NCI-H446 treated with DMSO at 0.1 percent for 48 hours (cell line): ENCODE measurements around the gene XXYLT1.

Experiments
- DNase-seq: peaks from one replicate; lab custom pipeline; 2025; lab: John Stamatoyannopoulos, UW

Gene XXYLT1

DNA sequence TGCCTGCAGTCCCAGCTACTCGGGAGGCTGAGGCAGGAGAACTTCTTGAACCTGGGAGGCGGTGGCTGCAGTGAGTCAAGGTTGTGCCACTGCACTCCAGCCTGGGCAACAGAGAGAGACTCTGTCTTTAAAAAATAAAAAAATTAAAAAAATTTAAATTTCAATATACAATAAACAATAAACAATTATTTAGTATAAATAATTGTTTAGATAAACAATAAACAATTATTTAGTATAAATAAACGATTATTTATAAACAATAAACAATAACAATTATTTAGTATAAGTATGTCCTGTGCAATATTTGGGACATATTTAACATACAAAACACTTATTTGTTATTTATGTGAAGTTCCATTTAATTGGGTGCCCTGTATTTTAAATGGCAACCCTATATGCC lies 119.6 kb downstream of the XXYLT1 start:
- DNase-seq: no peak

- no peak for DNase-seq
Measured at GRCh38 chr3:195150181-195151118, 120.5 kb downstream of the XXYLT1 start.

DNA sequence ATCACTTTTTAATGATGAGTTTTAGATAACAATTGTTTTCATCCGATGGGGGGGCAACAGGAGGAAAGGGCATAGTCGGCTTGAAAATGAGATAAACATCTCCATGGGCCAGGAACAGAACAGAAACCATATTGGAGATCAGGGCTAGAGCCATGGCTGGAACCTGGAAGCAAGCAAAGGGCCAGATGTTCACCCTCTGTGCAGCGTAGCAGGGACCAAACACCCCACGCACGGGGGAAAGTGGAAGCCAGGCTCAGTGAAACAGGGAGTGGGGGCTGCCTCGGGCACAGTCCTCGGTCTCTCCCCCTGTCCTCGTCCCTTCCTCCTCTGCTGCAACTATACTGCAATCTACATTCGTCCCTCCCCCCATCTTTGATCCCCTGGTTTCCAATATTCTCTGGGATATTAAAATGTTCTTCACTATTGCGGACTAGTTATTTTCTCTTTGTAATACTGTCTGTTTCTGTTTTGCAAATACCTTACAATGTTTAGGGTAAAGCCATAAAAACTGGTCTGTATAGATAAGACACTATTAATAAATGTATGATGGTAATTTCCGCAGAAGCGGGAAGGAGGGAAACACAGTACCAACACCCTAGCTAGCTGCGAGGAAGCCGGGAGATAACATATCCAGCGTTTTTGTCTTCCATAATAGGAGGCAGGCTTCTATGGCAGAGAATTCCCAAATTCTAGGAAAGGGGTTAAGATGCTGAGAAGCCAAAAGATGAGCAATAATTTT lies 121.5 kb downstream of the XXYLT1 start:
- DNase-seq: no peak

- DNase-seq: no peak
Measured at GRCh38 chr3:195148549-195148948, 122.4 kb downstream of the XXYLT1 start.

GRCh38 chr3:195147649-195148080 lies 123.3 kb downstream of the XXYLT1 start:
- DNase-seq: no peak

DNA sequence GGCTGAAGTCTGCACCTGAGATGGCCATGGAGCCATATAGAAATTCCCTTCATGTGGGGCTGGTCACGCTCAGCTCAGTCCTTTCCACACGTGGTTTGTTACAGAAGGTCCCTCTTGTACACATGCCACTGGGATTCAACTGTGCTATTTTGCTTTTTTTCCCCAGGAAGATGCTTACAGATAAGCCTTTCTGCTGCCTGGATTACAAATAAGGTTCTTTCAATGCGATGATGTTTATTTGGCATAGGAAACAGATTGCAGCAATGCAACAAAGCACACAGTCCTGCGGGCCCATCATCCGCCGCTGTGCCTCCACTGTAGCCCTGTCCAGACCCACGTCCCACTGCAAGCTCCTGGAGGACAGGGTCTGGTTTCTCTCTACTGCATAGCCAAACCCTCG lies 124.8 kb downstream of the XXYLT1 start:
- no peak for DNase-seq

DNA sequence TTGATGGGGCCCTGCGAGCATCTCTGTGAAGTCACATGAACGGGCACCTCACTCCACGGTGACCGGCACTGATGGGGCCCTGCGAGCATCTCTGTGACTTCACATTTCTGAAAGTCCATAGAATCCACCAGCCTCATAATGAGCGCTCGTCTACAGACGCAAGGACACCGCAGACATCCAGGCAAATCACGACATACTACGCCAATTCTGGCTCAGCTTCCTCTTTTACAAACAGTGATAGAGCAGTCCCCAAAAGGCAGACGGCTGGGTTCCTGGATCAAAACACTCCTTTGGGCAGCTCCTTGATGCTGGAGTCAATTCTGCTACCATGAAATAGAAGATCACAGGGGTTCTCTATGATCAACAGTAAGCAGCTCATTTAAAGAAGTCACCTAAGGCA lies 125.4 kb downstream of the XXYLT1 start:
- DNase-seq: no peak

DNA sequence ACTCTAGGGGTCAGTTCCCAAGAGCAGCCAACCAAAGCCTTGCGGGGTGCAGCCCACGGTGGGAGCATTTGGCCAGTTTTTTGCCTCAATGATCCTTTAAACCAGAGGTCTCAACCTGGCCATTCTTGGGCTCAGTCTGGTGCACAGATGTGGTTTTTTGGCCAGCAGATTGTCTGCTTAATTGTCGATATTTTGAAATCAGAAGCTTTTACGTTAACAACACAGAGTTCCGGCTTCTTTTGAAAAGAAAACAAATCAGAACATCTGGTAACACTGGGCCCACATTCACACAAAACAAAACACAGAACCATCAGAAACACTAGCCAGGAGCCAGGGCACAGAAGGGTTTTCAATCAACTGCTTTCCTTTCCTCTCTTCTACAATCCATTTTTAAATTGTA lies 127.7 kb downstream of the XXYLT1 start:
- no peak for DNase-seq

DNA sequence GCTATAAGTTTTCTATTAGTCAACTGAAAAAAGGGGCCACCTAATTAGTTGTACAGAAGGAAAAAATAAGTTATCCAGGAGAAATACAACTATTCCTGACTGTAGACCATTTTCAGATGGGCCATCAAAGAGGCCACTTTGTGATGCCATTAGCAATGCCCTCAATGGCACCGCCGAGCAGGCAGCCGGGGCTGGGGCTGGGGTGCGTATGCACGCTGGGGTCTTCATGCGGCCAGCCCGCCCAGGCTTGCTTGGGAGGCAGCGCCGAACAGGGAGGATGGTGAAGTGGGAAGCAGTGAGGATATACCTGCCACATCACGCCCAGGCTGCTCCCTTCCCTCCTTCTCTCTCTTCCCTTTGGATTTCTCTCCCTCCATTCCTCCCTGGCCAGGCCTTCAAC lies 128.4 kb downstream of the XXYLT1 start:
- no peak for DNase-seq

DNA sequence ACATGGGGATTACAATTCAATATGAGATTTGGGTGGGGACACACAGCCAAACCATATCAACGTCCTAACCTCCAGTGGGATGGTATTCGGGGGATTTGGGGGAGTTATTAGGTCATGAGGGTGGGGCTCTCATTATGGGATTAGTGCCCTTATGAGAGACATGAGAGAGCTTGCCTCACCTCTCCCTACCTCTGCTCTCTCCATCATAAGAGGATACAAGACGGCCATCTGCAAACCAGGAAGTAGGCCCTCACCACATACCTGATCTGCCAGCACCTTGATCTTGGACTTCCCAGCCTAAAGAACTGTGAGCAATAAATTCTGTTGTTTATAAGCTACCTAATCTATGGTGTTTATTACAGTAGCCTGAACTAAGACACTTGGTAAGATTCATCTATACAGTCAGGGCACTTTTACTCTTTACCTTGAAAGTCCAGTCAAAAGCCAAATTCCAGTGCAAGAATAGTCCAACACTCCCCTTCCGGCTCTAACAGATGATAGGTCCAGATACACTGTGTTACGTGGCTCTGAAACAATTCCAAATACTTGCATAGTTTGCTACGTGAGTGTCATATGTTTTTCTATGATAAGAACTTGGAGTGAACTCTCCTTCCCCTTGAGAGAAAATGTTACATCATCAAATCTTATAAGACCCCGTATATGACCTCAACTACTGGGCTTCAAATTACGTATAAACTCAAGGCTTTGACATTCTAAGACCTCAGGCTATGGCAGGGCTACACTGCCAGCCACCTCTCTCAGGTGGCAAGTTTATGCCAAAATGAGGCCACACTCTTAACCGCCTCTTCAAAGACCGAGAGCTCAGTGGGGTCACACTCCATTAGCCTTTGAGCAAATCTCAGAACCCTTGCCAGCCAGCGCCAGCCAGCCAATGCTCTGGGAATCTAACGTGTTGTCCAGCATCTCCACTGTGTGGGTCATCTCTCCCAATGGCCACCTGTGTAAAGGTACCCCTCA lies 129.9 kb downstream of the XXYLT1 start:
- no peak for DNase-seq

DNA sequence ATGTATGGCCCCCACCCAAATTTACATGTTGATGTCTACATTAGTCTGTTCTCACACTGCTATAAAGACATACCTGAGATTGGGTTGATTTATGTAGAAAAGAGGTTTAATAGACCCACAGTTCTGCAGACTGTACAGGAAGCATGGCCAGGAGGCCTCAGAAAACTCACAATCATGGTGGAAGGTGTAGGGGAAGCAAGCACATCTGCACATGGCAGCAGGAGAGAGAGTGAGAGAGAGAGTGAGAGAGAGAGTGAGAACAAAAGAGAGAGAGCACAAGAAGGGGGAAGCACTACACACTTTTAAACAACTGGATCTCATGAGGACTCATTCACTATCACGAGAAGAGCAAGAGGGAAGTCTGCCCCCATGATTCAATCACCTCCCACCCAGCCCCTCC lies 130.5 kb downstream of the XXYLT1 start:
- DNase-seq: no peak

- no peak for DNase-seq
Measured at GRCh38 chr3:195139876-195140240, 131.1 kb downstream of the XXYLT1 start.

DNA sequence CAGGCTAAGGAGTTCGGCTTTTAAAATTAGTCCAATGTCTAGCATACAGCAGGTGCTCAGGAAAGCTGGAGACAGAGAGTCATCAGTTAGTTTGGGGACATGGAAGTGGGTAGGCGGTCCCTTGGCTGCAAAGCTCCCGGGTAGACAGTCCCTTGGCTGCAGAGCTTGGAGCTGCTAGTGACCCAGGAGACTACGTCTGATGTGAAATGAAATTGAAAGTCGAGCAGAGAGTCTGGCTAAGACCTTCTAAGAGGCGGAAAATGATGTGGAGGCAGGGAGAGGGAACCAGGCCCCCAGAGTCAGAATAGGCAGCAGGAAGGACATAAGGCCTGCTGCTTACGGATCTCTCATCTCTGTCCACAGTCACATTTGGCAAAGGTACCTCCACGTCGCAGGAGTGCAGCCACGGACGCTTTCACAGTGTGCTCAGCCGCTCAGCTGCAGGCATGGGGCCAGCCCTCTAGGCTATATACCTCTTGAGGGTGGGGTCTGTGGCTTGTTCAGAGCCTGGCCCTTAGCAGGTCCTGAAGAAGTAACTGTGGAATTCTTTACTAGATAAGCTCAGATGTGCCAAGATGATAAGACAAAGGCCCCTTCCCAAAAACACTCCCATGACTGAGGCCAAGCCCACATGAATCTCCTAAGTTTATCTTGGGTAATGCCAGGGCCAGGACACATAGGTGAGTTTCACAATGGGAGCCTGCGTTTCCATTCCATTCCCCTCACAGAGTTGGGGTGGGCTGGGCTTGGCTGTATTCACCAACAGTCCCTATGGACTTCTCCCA lies 131.7 kb downstream of the XXYLT1 start:
- DNase-seq: no peak

GRCh38 chr3:195137638-195138588 lies 133.0 kb downstream of the XXYLT1 start:
- DNase-seq: no peak

DNA sequence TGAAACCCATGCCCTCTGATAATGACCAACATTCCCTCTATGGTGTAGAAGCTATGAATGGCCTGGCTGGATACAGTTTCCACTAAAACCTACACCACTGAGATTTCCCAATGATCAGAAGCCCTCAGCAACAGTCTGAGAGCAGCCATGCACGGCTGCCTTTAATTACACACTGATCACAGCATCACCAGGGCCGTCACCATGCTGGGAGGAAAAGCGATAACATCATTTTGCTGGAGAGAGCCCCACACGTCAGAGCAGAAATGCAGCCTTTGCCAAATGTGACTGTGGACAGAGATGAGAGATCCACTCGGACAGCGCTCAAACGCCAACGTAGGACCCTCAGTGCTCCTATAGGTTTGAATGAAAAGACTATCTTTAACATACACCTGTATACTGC lies 135.0 kb downstream of the XXYLT1 start:
- no peak for DNase-seq

GRCh38 chr3:195134431-195134830 lies 136.5 kb downstream of the XXYLT1 start:
- DNase-seq: no peak

DNA sequence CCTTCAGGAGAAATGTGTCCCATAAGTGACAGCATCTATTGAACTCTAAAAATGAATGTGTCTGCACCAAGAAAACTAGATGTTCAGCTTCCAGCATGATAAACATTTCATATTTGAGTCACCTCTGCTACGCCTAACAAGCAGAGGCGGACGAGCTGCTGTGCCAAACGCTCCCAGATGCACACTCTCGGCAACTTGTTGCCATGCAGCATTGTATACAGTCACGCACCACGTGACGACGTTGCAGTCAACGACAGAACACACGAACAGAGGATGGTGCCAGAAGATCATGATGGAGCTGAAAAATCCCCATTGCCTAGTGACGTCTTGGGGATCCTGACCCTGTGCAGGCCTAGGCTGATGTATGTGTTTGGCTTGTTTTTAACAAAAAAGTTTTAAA lies 137.5 kb downstream of the XXYLT1 start:
- peak; percentile 32 for DNase-seq

- DNase-seq: no peak
Measured at GRCh38 chr3:195133013-195133412, 137.9 kb downstream of the XXYLT1 start.

GRCh38 chr3:195131176-195131575 lies 139.8 kb downstream of the XXYLT1 start:
- DNase-seq: no peak
